Peyer's patch (tissue), 4 donors: Measurements from ENCODE around the gene CCM2.

Experiments
- POLR2A ChIP-seq, 2 donors: fragments of 450-650 bp; IDR thresholded peaks; one replicate each; pipeline ENCODE4 v1.5.1; 2017; ENCODE audit warnings: antibody characterized with exemption in 2 of 2, mild to moderate bottlenecking in 2 of 2, moderate library complexity in 2 of 2
- TF ChIP-seq, protein P1 (sequence below), 6 experiments: fragments of 450-650 bp in 4 of 6; fragments of 200-600 bp in 2 of 6; sonication (generic) in 1 of 6; IDR thresholded peaks; one replicate each; pipeline ENCODE4 v1.5.1; 2017 to 2019; ENCODE audit warnings: antibody characterized with exemption in 6 of 6, mild to moderate bottlenecking in 3 of 6, moderate library complexity in 1 of 6

DNA sequence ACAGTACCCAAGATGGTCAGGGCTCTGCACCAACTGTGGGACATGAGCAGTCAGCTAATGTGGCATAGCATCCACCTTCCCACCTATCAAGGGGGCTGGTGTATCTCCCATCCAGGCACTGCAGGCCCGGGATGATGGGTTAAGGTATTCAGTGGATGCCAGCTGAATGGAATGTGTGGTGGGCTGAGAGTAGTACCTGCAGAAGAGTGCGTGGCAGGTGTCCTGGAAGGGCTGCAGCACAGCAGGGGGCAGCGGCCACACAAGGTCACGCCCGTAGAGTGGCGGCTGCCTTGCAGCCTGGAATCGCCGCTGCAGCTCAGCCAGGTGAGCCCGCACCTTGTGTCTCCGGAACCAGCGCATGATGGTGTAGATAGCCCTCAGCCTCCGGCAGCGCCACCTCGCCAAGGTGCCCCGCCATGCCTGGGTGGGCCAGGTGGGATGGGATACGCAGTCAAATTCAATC lies 34.5 kb upstream of the CCM2 start:
- TF ChIP-seq, protein P1, sequence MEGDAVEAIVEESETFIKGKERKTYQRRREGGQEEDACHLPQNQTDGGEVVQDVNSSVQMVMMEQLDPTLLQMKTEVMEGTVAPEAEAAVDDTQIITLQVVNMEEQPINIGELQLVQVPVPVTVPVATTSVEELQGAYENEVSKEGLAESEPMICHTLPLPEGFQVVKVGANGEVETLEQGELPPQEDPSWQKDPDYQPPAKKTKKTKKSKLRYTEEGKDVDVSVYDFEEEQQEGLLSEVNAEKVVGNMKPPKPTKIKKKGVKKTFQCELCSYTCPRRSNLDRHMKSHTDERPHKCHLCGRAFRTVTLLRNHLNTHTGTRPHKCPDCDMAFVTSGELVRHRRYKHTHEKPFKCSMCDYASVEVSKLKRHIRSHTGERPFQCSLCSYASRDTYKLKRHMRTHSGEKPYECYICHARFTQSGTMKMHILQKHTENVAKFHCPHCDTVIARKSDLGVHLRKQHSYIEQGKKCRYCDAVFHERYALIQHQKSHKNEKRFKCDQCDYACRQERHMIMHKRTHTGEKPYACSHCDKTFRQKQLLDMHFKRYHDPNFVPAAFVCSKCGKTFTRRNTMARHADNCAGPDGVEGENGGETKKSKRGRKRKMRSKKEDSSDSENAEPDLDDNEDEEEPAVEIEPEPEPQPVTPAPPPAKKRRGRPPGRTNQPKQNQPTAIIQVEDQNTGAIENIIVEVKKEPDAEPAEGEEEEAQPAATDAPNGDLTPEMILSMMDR (IDR thresholded peaks at IDR 0.05), result no peak
- TF ChIP-seq POLR2A (IDR thresholded peaks at IDR 0.05), result no peak
